Measurements from ENCODE around the gene BAZ2B. TPM values are rescaled to one million over a fixed set of nuclear protein-coding genes. Genes with fewer than 3 reads are reported as not detected.

BAZ2B gene
- total and polyA plus RNA-seq, 4 donors: 18.3 to 266 (median 39.5) TPM

DNA sequence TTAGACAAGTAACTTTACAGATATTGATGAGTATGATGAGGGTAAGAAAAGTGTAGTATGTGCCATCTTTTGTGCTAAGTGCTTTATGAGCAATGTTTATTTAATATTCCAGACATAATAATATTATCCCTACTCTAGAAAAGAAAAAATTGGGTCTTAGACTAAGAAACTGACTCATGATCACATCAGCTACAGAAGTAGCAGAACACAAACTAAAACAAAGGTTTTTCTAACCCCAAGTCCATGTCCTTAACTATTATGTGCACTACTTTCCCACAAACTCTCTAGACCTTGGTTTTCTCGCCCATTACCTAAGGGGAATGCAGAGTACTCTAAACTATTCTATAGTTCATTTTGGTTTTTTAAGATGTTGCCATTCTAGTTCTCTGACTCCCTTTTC is 64.5 kb downstream of the BAZ2B start:
- Histone ChIP-seq H3K9ac (ENCODE audit: insufficient read depth in 1 of 2, low read length in 2 of 2) (no peak overlapping the region), H3K27ac (ENCODE audit: low read depth in 1 of 2, low read length in 1 of 2) (no peak overlapping the region), H3K9me3 (ENCODE audit: control insufficient read depth in 4 of 4, insufficient read depth in 3 of 4, low read length in 3 of 4) (no peaks in the 10 kb centered on the region), H3K4me1 (ENCODE audit: control insufficient read depth in 5 of 5, insufficient read depth in 5 of 5, low read length in 5 of 5) (peaks cover 0 to 2% (median 0%) of the 10 kb centered on the region in 5 donors), H3K36me3 (ENCODE audit: control insufficient read depth in 4 of 4, insufficient read depth in 4 of 4, low read length in 4 of 4) (peaks cover 0 to 3% (median 0%) of the 10 kb centered on the region in 4 donors), H3K4me3 (no peak overlapping the region), H3K27me3 (ENCODE audit: control insufficient read depth in 3 of 3, insufficient read depth in 3 of 3, low read length in 2 of 3) (no peaks in the 10 kb centered on the region)
- DNase-seq (no peak), ATAC-seq (ENCODE audit: insufficient read depth, low FRiP score) (no peak)
- WGBS, 2 donors: 91 to 92% methylated on average over 1 of the region's 1 CpG
- no peak for TF ChIP-seq CTCF (IDR thresholded peaks at IDR 0.05; ENCODE audit: control extremely low read depth, extremely low read depth)

DNA sequence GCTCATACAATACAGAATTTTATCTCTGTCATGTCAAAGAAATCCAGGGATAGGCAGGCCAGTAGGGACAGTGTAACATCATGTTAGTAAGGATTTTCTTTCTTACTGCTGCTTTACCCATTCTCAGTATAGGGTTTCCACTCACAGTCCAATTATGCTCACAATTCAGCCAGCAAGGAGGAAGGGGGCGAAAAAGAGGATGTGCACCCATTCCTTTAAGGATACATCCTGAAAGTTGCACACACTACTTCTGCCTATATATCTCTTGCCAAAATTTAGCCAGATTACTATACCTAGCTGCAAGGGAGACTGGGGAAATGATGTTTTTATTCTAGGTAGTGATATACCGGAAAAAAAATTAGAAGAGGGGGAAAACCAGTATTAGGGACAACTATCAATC is 66.1 kb downstream of the BAZ2B start:
- Histone ChIP-seq H3K27me3 (ENCODE audit: control insufficient read depth in 3 of 3, insufficient read depth in 3 of 3, low read length in 2 of 3) (no peaks in the 10 kb centered on the region), H3K9ac (ENCODE audit: insufficient read depth in 1 of 2, low read length in 2 of 2) (no peak overlapping the region), H3K4me3 (no peak overlapping the region), H3K4me1 (ENCODE audit: control insufficient read depth in 5 of 5, insufficient read depth in 5 of 5, low read length in 5 of 5) (no peaks in the 10 kb centered on the region), H3K9me3 (ENCODE audit: control insufficient read depth in 4 of 4, insufficient read depth in 3 of 4, low read length in 3 of 4) (no peaks in the 10 kb centered on the region), H3K36me3 (ENCODE audit: control insufficient read depth in 4 of 4, insufficient read depth in 4 of 4, low read length in 4 of 4) (peaks cover 0 to 3% (median 0%) of the 10 kb centered on the region in 4 donors), H3K27ac (ENCODE audit: low read depth in 1 of 2, low read length in 1 of 2) (no peak overlapping the region)
- DNase-seq (no peak), ATAC-seq (ENCODE audit: insufficient read depth, low FRiP score) (no peak)
- WGBS, 2 donors: 90% methylated on average over 2 of the region's 2 CpGs
- TF ChIP-seq CTCF (IDR thresholded peaks at IDR 0.05; ENCODE audit: control extremely low read depth, extremely low read depth): no peak

- Histone ChIP-seq H3K27me3 (ENCODE audit: control insufficient read depth in 3 of 3, insufficient read depth in 3 of 3, low read length in 2 of 3) (no peaks in the 10 kb centered on the region), H3K27ac (ENCODE audit: low read depth in 1 of 2, low read length in 1 of 2) (no peak overlapping the region), H3K4me3 (no peak overlapping the region), H3K36me3 (ENCODE audit: control insufficient read depth in 4 of 4, insufficient read depth in 4 of 4, low read length in 4 of 4) (peaks cover 0 to 3% (median under 1%) of the 10 kb centered on the region in 4 donors), H3K9me3 (ENCODE audit: control insufficient read depth in 4 of 4, insufficient read depth in 3 of 4, low read length in 3 of 4) (no peaks in the 10 kb centered on the region), H3K9ac (ENCODE audit: insufficient read depth in 1 of 2, low read length in 2 of 2) (no peak overlapping the region), H3K4me1 (ENCODE audit: control insufficient read depth in 5 of 5, insufficient read depth in 5 of 5, low read length in 5 of 5) (no peaks in the 10 kb centered on the region)
- no peak for DNase-seq
- WGBS, 2 donors: 72 to 73% methylated on average over 6 of the region's 6 CpGs
- TF ChIP-seq CTCF (IDR thresholded peaks at IDR 0.05; ENCODE audit: control extremely low read depth, extremely low read depth): no peak
- ATAC-seq (ENCODE audit: insufficient read depth, low FRiP score): no peak
Observed at GRCh38 chr2:159549234-159549633, 67.1 kb downstream of the BAZ2B start.
